Measurements from ENCODE around the gene ELP4.

Gene ELP4

GRCh38 chr11:31826536-31827438 lies 317.2 kb downstream of the ELP4 start:
- no peak for DNase-seq

GRCh38 chr11:31827455-31828206 lies 318.1 kb downstream of the ELP4 start:
- no peak for DNase-seq

GRCh38 chr11:31828217-31828616 lies 318.6 kb downstream of the ELP4 start:
- no peak for DNase-seq

- DNase-seq: no peak
Measured at GRCh38 chr11:31830406-31830805, 320.8 kb downstream of the ELP4 start.

GRCh38 chr11:31834237-31834636 lies 324.7 kb downstream of the ELP4 start:
- no peak for DNase-seq

Data from NCI-H510A treated with DMSO at 0.1 percent for 48 hours (cell line).